ENCODE measurements around the gene CCL2.

CCL2 gene

DNA sequence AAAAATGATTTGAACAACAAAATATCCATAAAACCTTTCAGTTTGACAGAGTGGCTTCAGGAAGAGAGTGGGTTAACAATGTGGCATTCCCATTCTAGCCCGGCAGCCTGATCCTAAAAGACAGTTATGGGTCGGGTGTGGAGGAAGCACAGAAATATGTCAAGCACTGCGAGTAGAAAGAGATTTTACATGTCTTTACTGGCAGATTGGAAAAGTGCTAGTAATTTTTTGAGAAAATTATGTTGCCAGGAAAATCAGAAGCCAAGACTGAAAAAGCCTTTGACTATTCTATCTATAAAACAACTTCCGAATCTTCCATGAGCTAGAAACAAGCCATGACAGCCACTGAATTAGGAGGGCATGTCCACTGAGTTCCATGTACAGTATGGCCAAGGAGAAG is 5.8 kb downstream of the CCL2 start:
- no peak overlapping the region for H2BK15ac ChIP-seq (ENCODE audit: low read depth, poor library complexity, severe bottlenecking)
- H3K4me3 ChIP-seq (ENCODE audit: insufficient read depth in 1 of 2, low read depth in 1 of 2, low read length in 2 of 2), result no peak overlapping the region
- H2BK120ac ChIP-seq (ENCODE audit: low read depth, low read length), result no peak overlapping the region

DNA sequence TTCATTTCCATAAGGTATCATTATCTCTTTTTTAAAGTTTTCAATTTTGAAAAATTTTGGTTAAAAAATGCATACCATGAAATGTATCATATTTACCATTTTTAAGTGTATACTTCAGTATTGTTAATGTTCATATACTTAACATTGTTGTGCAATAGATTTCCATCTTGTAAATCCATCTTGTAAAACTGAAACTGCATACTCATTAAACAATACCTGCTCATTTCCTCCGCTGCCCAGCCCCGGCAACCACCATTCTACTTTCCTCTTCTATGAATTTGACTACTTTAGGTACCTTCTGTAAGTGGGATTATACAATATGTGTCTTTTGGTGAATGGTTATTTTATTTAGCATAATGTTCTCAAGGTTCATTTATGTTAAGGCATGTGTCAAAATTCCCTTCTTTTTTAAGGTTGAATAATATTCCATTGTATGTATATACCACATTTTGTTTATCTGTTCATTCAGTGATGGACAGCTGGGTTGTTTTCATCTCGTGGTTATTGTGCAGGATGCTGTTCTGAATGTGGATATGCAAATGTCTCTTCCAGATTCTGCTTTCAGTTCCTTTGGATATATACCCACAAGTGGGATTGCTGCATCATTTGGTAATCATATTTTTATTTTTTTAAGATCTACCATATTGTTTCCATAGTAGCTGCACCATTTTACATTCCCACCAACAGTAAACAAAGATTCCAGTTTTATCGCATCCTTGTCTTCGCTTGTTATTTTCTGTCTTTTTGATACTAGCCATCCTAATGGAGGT is 6.7 kb downstream of the CCL2 start:
- no peak for DNase-seq
- H3K4me3 ChIP-seq (ENCODE audit: insufficient read depth in 1 of 2, low read depth in 1 of 2, low read length in 2 of 2), result no peak overlapping the region
- H3K36me3 ChIP-seq (ENCODE audit: control insufficient read depth in 1 of 2, insufficient read depth in 2 of 2, low read depth in 1 of 2, low read length in 2 of 2), result peaks cover 0 to 8% of the 10 kb centered on the region in 2 experiments
- H4K91ac ChIP-seq (ENCODE audit: low read length), result no peak overlapping the region
- no peak overlapping the region for H2AFZ ChIP-seq (ENCODE audit: low read depth, low read length)
- no peak overlapping the region for H3K18ac ChIP-seq (ENCODE audit: low read depth in 1 of 2, low read length in 2 of 2)
- no peak overlapping the region for H2BK120ac ChIP-seq (ENCODE audit: low read depth, low read length)
- no peak overlapping the region for H4K8ac ChIP-seq (ENCODE audit: low read length)
- H3K23ac ChIP-seq (ENCODE audit: low read length in 2 of 2), result no peak overlapping the region
- H3K9ac ChIP-seq (ENCODE audit: low read length), result no peak overlapping the region
- H3K27me3 ChIP-seq (ENCODE audit: control insufficient read depth in 1 of 2, insufficient read depth in 1 of 2, low read length in 2 of 2), result no peaks in the 10 kb centered on the region
- H3K79me1 ChIP-seq (replicated peaks; ENCODE audit: low read length, poor library complexity, severe bottlenecking), result no peaks in the 10 kb centered on the region
- H3K4ac ChIP-seq (ENCODE audit: low read depth in 1 of 2, low read length in 2 of 2), result no peak overlapping the region
- H3K14ac ChIP-seq (ENCODE audit: low read length in 2 of 2), result no peak overlapping the region
- H3K9me3 ChIP-seq (ENCODE audit: control insufficient read depth, low read length), result no peaks in the 10 kb centered on the region
- H3K4me2 ChIP-seq (ENCODE audit: low read length, poor library complexity, severe bottlenecking), result no peak overlapping the region
- 87% methylated on average over 4 of the region's 5 CpGs for WGBS
- no peak overlapping the region for H2BK15ac ChIP-seq (ENCODE audit: low read depth, poor library complexity, severe bottlenecking)
- no peak overlapping the region for H2BK12ac ChIP-seq (ENCODE audit: low read length in 2 of 2)
- H2BK5ac ChIP-seq (ENCODE audit: low read depth, low read length, poor library complexity, severe bottlenecking), result no peak overlapping the region
- no peaks in the 10 kb centered on the region for H3K4me1 ChIP-seq (ENCODE audit: control insufficient read depth, insufficient read depth, low read depth, low read length)
- H3K27ac ChIP-seq (ENCODE audit: low read length, poor library complexity, severe bottlenecking), result no peak overlapping the region
- no peak overlapping the region for H2AK5ac ChIP-seq (ENCODE audit: low read length, severe bottlenecking)

More for the DNA sequence above, 5.8 kb downstream of the CCL2 start:
- Histone ChIP-seq H3K4me1 (ENCODE audit: control insufficient read depth, insufficient read depth, low read depth, low read length) (peaks cover 2% of the 10 kb centered on the region), H3K4ac (ENCODE audit: low read depth in 1 of 2, low read length in 2 of 2) (no peak overlapping the region), H3K23ac (ENCODE audit: low read length in 2 of 2) (no peak overlapping the region), H4K91ac (ENCODE audit: low read length) (no peak overlapping the region), H3K79me1 (replicated peaks; ENCODE audit: low read length, poor library complexity, severe bottlenecking) (no peaks in the 10 kb centered on the region), H3K14ac (ENCODE audit: low read length in 2 of 2) (no peak overlapping the region), H3K9ac (ENCODE audit: low read length) (no peak overlapping the region), H4K8ac (ENCODE audit: low read length) (no peak overlapping the region), H3K27me3 (ENCODE audit: control insufficient read depth in 1 of 2, insufficient read depth in 1 of 2, low read length in 2 of 2) (no peaks in the 10 kb centered on the region), H2AK5ac (ENCODE audit: low read length, severe bottlenecking) (no peak overlapping the region), H3K27ac (ENCODE audit: low read length, poor library complexity, severe bottlenecking) (no peak overlapping the region), H3K18ac (ENCODE audit: low read depth in 1 of 2, low read length in 2 of 2) (no peak overlapping the region), H2BK12ac (ENCODE audit: low read length in 2 of 2) (no peak overlapping the region), H3K4me2 (ENCODE audit: low read length, poor library complexity, severe bottlenecking) (no peak overlapping the region), H3K9me3 (ENCODE audit: control insufficient read depth, low read length) (no peaks in the 10 kb centered on the region), H2AFZ (ENCODE audit: low read depth, low read length) (no peak overlapping the region), H3K36me3 (ENCODE audit: control insufficient read depth in 1 of 2, insufficient read depth in 2 of 2, low read depth in 1 of 2, low read length in 2 of 2) (peaks cover 0 to 15% of the 10 kb centered on the region in 2 experiments), H2BK5ac (ENCODE audit: low read depth, low read length, poor library complexity, severe bottlenecking) (no peak overlapping the region)
- WGBS, result 68% methylated on average over 4 of the region's 4 CpGs
- DNase-seq, result no peak

DNA sequence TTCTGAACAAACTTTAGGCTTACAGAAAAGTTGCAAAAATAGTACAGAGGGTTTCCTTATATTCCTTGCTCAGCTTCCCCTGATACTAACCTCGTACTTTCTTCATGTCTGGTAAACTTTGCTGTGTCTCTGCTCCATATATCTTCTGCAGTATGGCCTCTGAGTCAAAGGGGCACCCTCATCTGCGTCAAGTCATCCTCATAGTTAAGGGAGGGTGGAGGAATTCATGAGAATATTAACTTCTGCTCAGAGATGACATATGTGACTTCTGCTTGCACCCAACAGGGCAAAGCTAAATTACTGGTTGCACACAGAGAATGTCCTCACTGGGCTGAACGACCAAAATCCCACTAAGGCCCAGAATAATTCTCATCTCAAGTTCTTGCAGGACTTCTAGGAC is 10.6 kb downstream of the CCL2 start:
- Histone ChIP-seq H3K79me1 (replicated peaks; ENCODE audit: low read length, poor library complexity, severe bottlenecking) (no peaks in the 10 kb centered on the region), H2AFZ (ENCODE audit: low read depth, low read length) (no peak overlapping the region), H2BK12ac (ENCODE audit: low read length in 2 of 2) (no peak overlapping the region), H3K18ac (ENCODE audit: low read depth in 1 of 2, low read length in 2 of 2) (no peak overlapping the region), H3K9ac (ENCODE audit: low read length) (no peak overlapping the region), H2BK120ac (ENCODE audit: low read depth, low read length) (no peak overlapping the region), H4K91ac (ENCODE audit: low read length) (no peak overlapping the region), H3K9me3 (ENCODE audit: control insufficient read depth, low read length) (no peaks in the 10 kb centered on the region), H3K4me3 (ENCODE audit: insufficient read depth in 1 of 2, low read depth in 1 of 2, low read length in 2 of 2) (no peak overlapping the region), H3K23ac (ENCODE audit: low read length in 2 of 2) (no peak overlapping the region), H3K36me3 (ENCODE audit: control insufficient read depth in 1 of 2, insufficient read depth in 2 of 2, low read depth in 1 of 2, low read length in 2 of 2) (no peaks in the 10 kb centered on the region), H3K4me1 (ENCODE audit: control insufficient read depth, insufficient read depth, low read depth, low read length) (no peaks in the 10 kb centered on the region), H3K14ac (ENCODE audit: low read length in 2 of 2) (no peak overlapping the region), H2AK5ac (ENCODE audit: low read length, severe bottlenecking) (no peak overlapping the region), H3K27me3 (ENCODE audit: control insufficient read depth in 1 of 2, insufficient read depth in 1 of 2, low read length in 2 of 2) (no peaks in the 10 kb centered on the region), H3K27ac (ENCODE audit: low read length, poor library complexity, severe bottlenecking) (no peak overlapping the region), H2BK15ac (ENCODE audit: low read depth, poor library complexity, severe bottlenecking) (no peak overlapping the region), H3K4me2 (ENCODE audit: low read length, poor library complexity, severe bottlenecking) (no peak overlapping the region), H4K8ac (ENCODE audit: low read length) (no peak overlapping the region), H3K4ac (ENCODE audit: low read depth in 1 of 2, low read length in 2 of 2) (no peak overlapping the region), H2BK5ac (ENCODE audit: low read depth, low read length, poor library complexity, severe bottlenecking) (no peak overlapping the region)
- DNase-seq, result no peak
- WGBS, result 40% methylated on average over 1 of the region's 3 CpGs

DNA sequence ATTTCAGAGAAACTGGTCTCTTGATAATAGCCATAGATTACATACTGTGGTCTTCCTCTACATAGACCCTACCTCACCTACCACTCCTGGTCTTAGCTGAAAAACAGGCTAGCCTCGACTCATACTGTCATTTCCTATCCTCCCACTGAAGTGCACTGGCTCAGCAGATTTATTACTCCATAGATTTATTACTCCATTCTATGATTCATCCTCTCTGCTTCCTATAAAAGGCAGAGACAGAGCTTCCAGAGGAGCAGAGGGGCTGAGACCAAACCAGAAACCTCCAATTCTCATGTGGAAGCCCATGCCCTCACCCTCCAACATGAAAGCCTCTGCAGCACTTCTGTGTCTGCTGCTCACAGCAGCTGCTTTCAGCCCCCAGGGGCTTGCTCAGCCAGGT is 14.9 kb downstream of the CCL2 start, which contains the start of gene CCL7:
TSS of gene CCL7 (plus strand) at position 253 of the 400 bp plus-strand sequence. CDS start at position 323, 70 bp downstream.
- Histone ChIP-seq H4K8ac (ENCODE audit: low read length) (no peak within 1 kb of the TSS), H2BK5ac (ENCODE audit: low read depth, low read length, poor library complexity, severe bottlenecking) (no peak within 1 kb of the TSS), H3K36me3 (ENCODE audit: control insufficient read depth in 1 of 2, insufficient read depth in 2 of 2, low read depth in 1 of 2, low read length in 2 of 2) (no peaks in the 10 kb centered on the region), H3K4me3 (ENCODE audit: insufficient read depth in 1 of 2, low read depth in 1 of 2, low read length in 2 of 2) (peak within 1 kb of the TSS in 1 of 2 experiments; percentile 11), H3K4me2 (ENCODE audit: low read length, poor library complexity, severe bottlenecking) (no peak within 1 kb of the TSS), H2AK5ac (ENCODE audit: low read length, severe bottlenecking) (no peak within 1 kb of the TSS), H3K79me1 (replicated peaks; ENCODE audit: low read length, poor library complexity, severe bottlenecking) (no peaks in the 10 kb centered on the region), H3K23ac (ENCODE audit: low read length in 2 of 2) (no peak within 1 kb of the TSS), H3K4ac (ENCODE audit: low read depth in 1 of 2, low read length in 2 of 2) (no peak within 1 kb of the TSS), H3K18ac (ENCODE audit: low read depth in 1 of 2, low read length in 2 of 2) (no peak within 1 kb of the TSS), H3K9ac (ENCODE audit: low read length) (no peak within 1 kb of the TSS), H2BK15ac (ENCODE audit: low read depth, poor library complexity, severe bottlenecking) (no peak within 1 kb of the TSS), H3K9me3 (ENCODE audit: control insufficient read depth, low read length) (no peaks in the 10 kb centered on the region), H3K4me1 (ENCODE audit: control insufficient read depth, insufficient read depth, low read depth, low read length) (no peaks in the 10 kb centered on the region), H2BK12ac (ENCODE audit: low read length in 2 of 2) (no peak within 1 kb of the TSS), H2AFZ (ENCODE audit: low read depth, low read length) (no peak within 1 kb of the TSS), H4K91ac (ENCODE audit: low read length) (no peak within 1 kb of the TSS), H3K14ac (ENCODE audit: low read length in 2 of 2) (no peak within 1 kb of the TSS), H2BK120ac (ENCODE audit: low read depth, low read length) (no peak within 1 kb of the TSS), H3K27ac (ENCODE audit: low read length, poor library complexity, severe bottlenecking) (no peak within 1 kb of the TSS), H3K27me3 (ENCODE audit: control insufficient read depth in 1 of 2, insufficient read depth in 1 of 2, low read length in 2 of 2) (no peaks in the 10 kb centered on the region)
- peak; percentile 60 for DNase-seq
- whole genome bisulfite sequencing, result 5% methylated on average over 1 of the region's 1 CpG
